HS-27A (cell line): ENCODE results near the gene RPS28.
"Not testable (repeated sequence)": the region's sequence is repeated elsewhere in the genome, so short reads cannot be mapped to it uniquely, and the experiment has no call there.

Experiments used
- DNase-seq: peaks from one replicate; pipeline ENCODE4 v3.0.0-alpha.2; 2012; ENCODE audit warnings: low read depth, missing footprints

RPS28 gene

DNA sequence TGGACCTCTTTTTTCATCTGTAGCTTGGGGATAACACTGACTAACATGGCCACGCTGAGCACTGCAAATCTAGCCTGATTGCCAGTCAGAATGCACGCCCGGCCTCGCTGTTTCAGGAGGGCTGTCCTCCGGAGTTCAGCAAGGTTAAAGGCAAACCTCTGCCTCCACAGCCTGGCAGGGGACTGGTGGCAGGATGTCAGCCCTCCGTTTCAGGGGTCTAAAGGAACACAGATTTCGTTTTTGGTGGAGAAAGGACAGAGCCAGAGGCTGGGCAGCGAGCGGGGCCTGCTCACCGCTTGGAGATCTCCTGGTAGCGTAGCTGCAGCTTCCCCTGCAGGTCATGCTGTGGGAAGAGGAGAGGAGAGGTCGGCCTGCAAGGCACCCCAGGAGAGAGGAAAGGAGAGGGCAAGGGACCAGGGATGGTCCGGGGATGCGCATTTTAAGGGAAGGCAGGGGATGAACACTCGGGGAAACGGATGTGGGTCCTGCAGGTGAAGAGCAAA is 681 bp upstream of the RPS28 start:
- no peak for DNase-seq

DNA sequence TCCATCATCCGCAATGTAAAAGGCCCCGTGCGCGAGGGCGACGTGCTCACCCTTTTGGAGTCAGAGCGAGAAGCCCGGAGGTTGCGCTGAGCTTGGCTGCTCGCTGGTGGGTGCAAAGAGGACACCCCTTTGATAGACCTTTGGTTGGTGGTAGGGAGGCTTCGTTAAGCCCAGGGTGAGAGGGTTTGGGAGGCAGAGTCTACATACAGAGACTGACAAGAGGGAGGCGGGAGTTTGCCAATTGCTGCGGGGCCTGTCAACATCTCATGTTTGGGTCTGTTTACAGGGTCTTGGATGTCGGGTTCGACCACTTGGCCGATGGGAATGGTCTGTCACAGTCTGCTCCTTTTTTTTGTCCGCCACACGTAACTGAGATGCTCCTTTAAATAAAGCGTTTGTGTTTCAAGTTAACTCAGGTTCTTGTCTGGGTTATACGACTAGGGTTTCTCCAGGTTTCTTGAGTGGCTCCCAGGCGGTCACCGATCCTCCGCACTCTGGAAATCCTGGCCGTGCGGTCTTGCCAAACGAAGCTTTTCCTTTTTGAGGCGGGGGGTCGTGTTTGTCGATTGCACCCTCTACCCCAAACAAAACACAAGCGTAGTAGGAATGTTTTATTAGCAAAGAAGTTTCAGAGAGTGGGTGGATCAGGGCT is 816 bp downstream of the RPS28 start:
- no peak for DNase-seq

DNA sequence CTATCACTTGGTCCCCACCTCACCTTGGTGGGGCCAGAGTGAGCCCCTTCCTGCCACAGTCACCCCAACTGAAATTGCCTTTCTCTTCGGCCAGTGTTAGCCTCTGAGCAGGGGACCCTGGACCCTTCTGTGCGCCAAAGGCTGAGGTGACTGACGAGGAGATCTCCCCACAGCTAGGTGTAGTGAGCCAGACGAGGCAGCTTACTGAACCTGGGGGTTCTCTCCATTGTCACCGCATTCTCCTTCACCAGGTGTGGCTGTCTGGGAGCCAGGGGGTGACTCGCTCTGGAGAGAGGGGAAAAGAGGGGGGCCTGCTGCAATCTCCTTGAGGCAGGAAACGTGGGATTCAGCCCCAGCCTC is 1.3 kb downstream of the RPS28 start:
- DNase-seq = no peak

DNA sequence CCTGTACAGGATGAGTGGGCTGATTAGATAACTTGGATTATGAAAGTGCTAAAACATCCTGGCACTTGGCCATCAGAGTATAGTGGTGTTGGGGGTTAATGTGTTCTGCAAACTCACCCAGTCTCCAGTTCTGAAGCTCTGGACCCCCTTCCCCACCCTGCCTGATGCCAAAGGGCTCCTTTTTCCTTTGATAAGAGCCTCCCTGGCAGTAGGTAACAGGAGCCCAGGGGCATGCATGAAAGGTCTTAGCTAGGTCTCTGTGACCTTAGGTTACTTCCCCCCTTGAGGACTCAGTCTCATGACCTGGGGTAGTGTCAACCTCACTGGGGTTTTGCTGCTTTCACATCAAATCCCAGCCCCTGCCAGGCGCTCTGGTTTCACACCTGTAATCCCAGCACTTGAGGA is 2.5 kb downstream of the RPS28 start:
- no peak for DNase-seq

DNA sequence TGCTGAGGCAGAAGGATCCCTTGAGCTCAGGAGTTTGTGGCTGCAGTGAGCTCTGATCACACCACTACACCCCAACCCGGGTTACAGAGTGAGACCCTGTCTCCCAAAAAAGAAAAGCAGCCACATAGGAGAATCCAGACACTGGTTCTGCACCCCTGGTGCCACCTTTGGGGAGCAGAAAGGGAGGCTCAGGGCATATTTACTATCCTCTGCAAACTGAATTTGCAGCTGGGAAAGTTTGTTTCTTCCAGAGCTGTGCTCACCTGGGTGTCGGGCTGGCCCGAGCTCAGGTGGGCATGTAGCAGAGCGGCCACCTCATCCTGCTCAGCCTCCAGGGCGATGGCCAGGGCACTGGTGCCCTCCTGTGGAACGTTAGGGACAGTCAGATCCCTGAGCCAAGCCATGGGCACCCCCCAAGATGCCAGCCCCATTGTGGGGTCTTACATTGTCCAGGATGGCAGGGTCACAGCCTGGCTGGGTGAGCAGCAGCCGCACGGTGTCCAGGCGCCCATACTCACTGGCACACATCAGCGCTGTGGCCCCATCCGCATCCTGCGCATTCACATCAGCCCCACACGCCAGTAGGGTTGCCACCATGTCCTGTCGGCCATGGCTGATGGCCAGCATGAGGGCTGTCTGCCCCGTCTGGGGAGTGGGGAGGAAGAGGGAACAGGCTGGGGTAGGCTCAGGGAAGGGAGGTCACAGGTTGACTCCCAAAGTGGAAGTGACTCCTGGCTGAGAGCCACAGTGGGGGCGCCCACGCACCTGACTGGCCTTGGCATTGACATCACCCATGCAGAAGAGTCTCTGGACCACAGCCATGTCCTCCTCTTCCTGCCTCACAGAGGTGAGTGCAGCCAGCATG is 3.1 kb downstream of the RPS28 start:
- DNase-seq = no peak

DNA sequence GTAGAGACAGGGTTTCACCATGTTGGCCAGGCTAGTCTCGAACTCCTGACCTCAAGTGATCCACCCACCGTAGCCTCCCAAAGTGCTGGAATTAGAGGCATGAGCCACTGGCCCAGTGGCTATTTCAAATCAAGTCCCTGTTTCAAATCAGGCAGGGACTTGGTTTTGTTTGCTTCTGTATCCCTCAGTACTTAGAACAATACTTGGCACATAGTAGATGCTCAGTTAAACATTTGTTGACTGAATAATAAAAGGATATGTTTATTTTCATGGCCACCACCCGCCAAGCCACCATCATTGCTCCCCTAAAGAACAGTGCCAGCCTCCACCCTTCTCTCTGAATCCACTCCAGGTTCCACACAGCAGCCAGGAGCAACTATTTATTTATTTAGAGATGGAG is 4.2 kb downstream of the RPS28 start:
- no peak for DNase-seq

DNA sequence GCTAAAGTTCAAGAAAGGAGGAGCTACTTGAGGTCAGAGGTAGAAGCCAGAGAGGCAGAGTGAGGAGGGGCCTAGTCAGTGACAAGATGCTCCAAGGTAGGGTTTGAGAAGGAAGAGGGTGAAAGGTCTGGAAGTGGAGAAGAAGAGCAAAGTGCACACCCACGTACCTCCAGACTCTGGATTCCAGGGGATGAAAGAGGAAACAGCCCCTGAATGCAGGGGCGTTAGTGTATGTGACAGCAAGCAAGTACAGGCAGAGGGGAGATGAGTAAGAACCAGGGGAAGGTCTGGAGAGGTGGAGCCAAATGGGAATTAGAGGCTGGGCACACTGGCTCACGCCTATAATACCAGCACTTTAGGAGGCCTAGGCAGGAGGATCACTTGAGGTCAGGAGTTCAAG is 8.7 kb downstream of the RPS28 start:
- no peak for DNase-seq

DNA sequence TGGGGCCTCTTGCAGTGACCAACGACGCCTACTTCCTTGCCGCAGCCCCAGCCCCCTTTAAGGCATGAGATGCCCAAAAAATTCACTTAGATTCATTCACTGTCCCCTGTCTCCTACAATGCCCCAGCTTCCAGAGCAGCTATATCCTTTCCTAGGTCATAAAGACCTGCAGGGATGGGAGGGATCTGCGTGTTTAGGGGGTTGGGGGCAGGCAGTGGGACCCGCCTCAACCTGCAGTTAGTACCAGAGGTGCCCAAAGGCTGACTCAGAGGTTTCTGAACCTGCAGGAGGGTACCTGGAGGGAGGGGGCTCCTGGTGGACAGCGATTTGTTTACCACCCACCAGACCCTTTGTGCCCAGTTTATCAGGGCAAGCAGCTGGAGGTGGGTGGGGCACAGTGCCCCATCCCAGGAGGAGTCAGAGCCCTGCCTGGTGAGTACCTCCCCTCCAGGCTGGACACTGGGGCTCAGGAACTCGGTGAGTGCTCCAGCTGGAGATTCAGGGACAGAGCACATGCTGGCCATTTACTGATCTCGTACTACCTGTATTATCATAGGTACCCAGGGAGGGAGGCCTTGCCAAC is 10.1 kb downstream of the RPS28 start:
- DNase-seq = no peak

DNA sequence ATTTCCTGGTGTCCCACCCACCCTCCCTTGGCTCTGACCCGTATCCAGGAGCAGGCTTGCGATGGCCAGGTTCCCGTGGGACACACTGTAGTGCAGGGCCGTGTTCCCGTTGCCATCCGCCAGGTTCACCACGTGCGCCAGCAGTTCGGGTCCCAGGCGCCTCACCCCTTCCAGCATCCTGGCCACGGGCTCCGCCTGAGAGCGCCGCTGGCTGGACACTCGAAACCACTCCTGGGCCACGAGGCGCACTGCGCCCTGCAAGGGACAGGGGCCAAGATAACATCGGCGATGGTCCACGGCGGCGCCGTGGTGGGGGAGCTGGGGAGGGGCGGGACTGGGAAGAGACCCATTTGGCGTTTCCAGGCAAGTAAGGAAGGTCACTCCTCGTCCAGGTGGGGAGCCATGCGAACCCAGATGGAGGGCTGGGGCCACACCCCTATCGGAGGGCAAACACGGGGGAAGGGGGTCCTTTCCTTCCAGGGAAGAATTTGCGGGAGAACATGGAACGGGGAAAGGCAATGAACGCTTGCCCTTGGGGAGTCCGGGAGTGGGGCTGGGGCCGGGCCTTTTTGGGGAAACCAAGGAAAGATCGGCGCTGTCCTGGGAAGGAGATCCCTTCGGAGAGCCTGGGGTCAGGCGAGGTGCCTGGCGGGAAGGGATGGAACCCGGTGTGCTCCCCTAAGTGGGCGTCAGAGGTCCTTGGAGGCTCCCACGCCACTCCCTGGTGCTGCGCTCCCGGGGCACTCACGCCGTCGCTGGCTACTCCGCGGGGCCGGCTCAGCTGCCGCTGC is 11.9 kb downstream of the RPS28 start:
- DNase-seq = no peak

DNA sequence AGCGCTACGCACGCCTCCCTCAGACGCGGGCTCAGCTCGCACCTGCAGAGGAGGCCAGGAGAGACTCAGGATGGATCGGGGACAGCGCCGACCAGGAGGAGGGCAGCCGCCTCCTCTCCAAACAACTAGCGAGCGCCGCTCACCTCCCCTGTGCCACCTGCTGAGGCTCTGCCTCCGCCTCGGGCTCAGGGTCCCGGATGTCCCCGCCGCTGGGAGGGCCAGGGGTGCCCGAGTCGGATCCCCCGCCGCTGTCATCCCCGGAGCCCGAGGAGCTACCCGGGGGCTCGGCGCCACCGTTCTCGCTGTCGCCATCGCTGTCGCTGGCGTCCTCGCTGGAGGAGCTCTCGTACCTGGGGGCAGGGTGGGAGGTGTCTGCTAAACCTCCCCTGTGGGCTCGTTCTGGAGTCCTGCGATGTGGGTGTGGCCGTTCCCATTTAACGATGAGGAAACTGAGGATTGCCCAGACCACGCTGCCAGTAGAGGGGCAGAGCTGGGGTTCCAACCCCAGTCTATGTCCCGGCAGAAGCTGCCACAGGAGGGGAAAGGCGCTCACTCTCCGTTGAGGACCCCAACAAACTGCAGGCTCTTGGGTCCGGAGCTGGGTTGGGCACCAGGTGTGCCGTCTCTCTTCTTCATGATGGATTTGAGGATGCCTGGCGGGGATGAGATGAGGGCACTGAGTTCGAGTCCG is 12.6 kb downstream of the RPS28 start:
- no peak for DNase-seq

DNA sequence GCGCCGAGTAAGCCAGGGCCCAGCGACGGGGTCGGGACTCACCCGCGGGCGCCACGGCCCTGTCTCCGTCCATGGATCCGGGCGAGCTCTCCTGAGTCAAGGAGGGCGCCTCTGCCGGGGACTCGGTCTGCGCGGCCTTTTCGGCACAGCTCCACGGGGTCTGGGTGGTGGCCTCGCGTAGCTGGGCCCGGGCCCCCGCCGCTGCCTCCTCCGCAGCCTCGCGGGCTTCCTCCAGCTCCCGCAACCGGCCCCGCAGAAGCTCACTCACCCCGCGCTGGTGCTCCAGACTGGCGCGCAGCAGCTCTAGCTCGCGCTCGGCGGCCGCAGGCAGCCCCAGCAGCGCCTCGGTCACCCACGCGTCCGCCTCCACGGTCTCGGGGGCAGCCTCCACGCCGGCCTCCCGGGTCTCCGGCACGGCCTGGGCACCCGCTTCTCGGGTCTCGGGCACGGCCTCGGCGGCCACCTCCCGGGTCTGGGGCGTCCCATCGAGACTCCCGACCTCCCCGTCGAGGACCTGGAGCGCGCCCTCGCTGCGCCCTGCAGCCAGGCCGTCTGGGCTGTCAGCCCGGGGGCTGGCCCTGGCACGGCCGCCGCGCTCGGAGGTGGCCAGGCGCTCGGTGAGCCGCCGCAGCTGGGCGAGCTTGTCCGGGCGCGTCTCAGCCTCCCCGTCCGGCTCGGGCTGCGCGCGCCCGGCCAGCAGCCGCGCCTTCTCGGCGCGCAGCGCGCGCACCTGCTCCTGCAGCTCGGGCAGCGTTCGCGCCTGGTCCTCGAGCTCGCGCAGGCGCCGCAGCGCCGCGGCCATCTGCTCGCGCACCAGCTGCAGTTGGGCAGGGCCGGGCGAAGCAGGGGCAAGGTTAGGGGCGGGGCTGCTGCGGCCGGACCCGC is 13.4 kb downstream of the RPS28 start:
- DNase-seq = no peak

DNA sequence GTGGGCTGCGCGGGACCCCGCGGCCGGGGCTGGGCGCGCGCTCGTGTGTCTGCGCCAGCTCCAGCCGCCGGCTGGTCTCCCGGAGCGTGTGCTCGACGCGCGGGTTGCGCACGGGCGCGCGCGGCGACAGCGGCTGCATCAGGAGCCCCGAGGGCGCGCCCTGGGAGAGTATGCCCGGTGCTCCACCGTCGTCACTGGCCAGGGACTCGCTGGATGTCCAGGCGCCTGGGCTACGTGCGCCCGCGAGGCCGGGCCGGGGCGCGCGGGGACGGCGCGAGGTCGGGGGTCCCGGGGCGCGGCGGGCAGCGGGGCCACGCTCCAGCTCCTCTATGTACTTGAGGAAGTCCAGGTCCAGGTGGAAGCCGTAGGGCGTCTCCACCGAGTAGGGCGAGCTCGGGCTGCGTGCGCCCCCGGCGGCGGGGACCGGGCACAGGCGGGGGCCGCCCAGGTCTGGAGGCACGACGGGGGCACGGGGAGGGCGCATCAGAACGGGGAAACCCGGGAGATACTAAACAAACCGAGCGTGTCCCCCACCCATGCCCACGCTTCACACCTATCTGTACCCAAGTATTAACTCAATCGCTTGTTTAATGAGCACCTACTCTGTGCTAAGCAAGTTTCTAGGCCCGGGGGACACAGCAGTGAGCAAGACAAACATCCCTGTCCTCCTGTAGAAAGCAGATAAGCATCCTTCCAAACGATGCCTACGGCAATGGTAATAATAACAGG is 14.2 kb downstream of the RPS28 start:
- DNase-seq = no peak

DNA sequence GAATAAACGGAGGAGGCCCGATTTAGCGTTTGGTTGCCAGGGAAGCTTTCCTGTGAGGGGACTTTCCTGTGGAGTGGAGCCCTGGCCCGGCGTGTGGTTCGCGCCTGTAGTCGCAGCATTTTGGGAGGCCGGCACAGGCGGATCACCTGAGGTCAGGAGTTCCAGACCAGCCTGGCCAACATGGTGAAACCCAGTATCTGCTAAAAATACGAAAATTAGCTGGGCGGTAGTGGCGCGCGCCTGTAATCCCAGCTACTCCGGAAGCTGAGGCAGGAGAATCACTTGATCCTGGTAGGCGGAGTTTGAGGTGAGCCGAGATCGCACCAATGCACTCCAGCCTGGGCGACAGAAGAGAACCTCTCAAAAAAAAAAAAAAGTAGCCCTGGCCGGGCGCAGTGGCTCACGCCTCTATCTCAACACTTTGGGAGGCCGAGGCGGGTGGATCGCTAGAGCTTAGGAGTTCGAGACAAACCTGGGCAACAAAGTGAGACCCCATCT is 14.8 kb downstream of the RPS28 start:
- no peak for DNase-seq

DNA sequence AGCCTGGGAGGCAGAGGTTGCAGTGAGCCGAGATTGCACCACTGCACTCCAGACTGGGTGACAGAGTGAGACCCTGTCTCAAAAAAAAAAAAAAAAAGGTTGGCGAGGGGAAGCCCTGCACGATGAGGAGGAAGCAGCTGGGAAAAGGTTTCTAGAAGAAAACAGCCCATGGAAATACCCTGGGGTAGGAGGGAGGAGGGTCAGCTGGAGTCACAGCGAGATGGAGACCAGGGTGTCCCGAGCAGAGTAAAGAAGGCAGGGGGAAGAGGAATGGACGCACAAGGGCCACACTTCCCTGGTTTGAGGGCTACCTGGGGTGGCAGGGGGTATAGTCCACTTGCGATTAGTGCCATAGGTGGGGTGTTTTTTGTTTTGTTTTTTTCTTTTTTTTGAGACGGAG is 15.4 kb downstream of the RPS28 start:
- no peak for DNase-seq

DNA sequence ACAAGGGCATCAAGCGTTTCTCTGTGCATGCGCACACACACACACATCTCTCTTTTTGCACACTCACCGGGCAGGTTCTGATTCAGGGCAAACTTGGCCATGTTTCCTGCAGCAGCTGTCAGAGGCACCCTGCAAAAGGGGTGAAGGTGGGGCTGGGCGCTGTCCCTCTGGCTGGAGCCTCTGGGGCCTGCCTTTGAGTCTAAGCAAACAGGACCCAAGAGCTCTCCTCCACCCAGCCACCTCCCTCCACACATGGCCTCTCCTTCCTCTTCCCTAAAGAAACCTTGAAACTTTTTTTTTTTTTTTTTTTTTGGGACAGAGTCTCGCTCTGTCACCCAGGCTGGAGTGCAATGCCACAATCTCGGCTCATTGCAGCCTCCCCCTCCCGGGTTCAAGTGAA is 16.4 kb downstream of the RPS28 start:
- no peak for DNase-seq

DNA sequence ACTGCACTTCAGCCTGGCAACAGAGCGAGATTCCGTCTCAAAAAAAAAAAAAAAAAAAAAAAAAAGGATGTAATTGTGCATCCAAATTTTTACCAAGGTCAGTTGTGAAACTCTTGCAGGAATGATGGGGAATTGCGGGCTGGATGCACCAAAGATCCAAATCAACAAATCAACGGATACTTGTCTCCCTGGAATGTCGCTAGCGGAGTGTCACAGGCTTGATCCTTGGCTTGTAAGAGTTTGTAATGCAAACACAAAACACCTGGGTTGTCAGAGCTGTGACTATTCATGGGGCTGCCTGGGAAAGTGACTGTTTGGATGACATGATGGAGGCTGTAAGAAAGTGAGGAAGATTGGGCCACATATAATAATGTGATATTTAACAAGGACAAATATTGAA is 17.5 kb downstream of the RPS28 start:
- DNase-seq = no peak

DNA sequence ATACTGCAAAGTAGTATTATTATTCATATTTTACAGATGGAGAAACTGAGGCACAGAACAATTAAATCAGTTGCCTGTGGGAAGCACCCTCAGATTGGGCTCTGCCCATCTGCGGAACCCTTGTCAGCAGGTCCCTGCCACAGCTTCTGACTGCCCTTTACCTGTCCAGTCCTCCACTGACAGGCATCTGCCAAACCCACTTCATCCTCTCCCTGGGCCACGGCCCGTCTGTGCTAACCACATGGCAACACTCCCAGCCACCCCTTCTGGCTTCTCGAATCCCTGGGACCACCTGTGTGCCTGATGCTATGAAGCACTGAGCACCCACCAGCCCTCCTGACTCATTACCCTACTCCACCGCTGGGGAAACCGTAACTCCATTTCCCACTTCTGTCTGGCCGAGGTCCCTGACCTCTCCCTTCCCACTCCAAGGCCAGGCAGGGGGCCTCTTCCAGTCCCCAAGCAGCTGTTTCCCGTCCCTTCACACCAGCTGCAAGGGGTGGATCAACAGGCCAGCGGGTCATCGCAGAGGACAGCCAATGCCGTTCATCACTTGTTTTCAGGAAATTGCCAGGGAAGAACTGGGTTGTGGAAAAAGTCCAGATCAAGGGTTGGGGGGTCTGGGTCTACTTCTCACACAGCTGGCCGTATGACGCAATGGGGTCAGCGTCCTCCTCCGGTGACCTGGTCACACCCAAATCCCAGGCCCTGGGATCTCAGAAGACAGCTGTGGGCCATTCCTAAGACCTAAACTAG is 19.2 kb downstream of the RPS28 start:
- no peak for DNase-seq

DNA sequence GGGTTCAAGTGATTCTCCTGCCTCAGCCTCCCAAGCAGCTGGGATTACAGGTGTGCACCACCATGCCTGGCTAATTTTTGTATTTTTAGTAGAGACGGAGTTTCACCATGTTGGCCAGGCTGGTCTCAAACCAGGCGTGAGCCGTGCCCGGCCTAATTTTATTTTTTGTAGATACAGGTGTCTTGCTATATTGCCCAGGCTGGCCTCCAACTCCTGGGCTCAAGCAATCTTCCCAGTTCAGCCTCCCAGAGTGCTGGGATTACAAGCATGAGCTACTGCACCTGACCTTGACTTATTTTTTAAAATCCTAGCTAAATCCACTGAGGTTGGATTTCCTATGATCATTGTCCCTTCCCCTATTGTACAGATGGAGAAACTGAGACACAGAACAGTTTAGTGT is 20.2 kb downstream of the RPS28 start:
- DNase-seq = not testable (repeated sequence)

DNA sequence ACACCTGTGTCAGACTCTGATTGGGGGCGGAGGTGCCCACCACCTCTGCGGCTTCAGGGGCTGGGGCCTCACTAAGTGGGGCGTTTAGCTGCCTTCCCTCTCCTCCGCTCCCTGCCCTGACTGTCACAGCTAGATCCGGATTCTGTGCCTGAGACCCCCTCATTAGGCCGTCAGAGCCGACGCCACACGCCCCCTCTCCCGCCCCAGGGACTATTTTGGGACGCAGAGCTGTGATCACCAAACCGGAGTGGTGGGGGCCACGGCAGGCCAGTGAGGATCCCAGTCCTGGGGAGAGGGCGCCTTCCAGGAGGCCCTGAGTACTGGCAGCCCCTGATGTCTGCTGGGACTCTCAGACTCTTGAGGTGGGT is 21.0 kb downstream of the RPS28 start:
- no peak for DNase-seq
